HCT116 (cell line): Measurements from ENCODE around the gene MSMB. TPM values are rescaled to one million over a fixed set of nuclear protein-coding genes. Genes with fewer than 3 reads are reported as not detected.

ENCODE experiments used
- ATAC-seq: fragments of 200-7000 bp; cut with Tn5 transposase; 2 replicates; pipeline ENCODE4 v1.9.1; 2020; ENCODE audit warnings: mild to moderate bottlenecking, moderate library complexity
- BruUV-seq: library from RNA; stranded (reverse); fragments of 400-500 nt; replicated peaks from 2 replicates; lab custom pipeline; 2021; lab: Mats Ljungman, UMichigan
- CTCF ChIA-PET: fragments of 300-600 bp; sonication (Branson Sonifier 250); formaldehyde crosslinking; loops from one replicate; lab custom pipeline; 2021; ENCODE audit warnings: antibody characterized with exemption; lab: Charles Lee
- POLR2A ChIA-PET: fragments of 300-600, 350-600 bp; sonication (Branson Sonifier 250); formaldehyde crosslinking; loops from one replicate; lab custom pipeline; 2021; ENCODE audit warnings: antibody characterized with exemption; lab: Charles Lee
- RAD21 ChIA-PET, 2 experiments: fragments of 300-600 bp; sonication (Branson Sonifier 250); formaldehyde crosslinking; loops; one replicate each; lab custom pipeline; 2023; ENCODE audit warnings: low total read pairs in 2 of 2; ENCODE audit not compliant: uncharacterized antibody in 2 of 2, unreplicated experiment in 2 of 2, low non-redundant PET in 1 of 2; lab: Charles Lee
- DNase-seq: peaks from one replicate; pipeline ENCODE4 v3.0.0-alpha.2; 2010; ENCODE audit warnings: low read depth, low spot score
- H2AFZ ChIP-seq: fragments of 200-600 bp; shearing (Covaris generic), sonication (generic); 2 replicates; pipeline ENCODE4 v1.6.1; 2017; ENCODE audit warnings: low read depth, mixed run types, mixed read lengths, antibody characterized with exemption, low read length; ENCODE audit not compliant: poor library complexity, severe bottlenecking
- H3K27ac ChIP-seq: 2 replicates; pipeline ENCODE4 v1.5.1; 2012; ENCODE audit warnings: low read depth, low read length
- H3K27me3 ChIP-seq: fragments of 200-600 bp; sonication (generic); 2 replicates; pipeline ENCODE4 v1.6.1; 2016; ENCODE audit warnings: mixed run types, low read length, mixed read lengths; ENCODE audit not compliant: insufficient read depth
- H3K36me3 ChIP-seq, 2 experiments: fragments of 200-500 bp in 1 of 2; fragments of 200-600 bp in 1 of 2; sonication (Bioruptor generic) in 1 of 2; sonication (generic) in 1 of 2; 2 replicates each; pipeline versions ENCODE4 v1.5.1 to v1.6.1; 2014 to 2016; ENCODE audit warnings: low read length in 2 of 2, inconsistent platforms in 1 of 2, mixed read lengths in 1 of 2, mixed run types in 1 of 2; ENCODE audit not compliant: insufficient read depth in 2 of 2, control insufficient read depth in 1 of 2
- H3K4me1 ChIP-seq, 2 experiments: fragments of 200-600 bp in 1 of 2; sonication (generic) in 1 of 2; 2 replicates each; pipeline versions ENCODE4 v1.5.1 to v1.6.1; 2012 to 2017; ENCODE audit warnings: low read length in 2 of 2, inconsistent platforms in 1 of 2, mild to moderate bottlenecking in 1 of 2, mixed read lengths in 1 of 2, mixed run types in 1 of 2, moderate library complexity in 1 of 2; ENCODE audit not compliant: insufficient read depth in 2 of 2, control insufficient read depth in 1 of 2
- H3K4me2 ChIP-seq: fragments of 200-600 bp; sonication (generic); 2 replicates; pipeline ENCODE4 v1.6.1; 2017; ENCODE audit warnings: mixed run types, low read length, mixed read lengths
- H3K4me3 ChIP-seq, 2 experiments: fragments of 200-600 bp in 1 of 2; sonication (generic) in 1 of 2; replicated peaks in 1 of 2; 2 replicates each; pipeline ENCODE4 v1.5.1; 2011 to 2016; ENCODE audit warnings: low read length in 2 of 2, control low read depth in 1 of 2, low read depth in 1 of 2, mild to moderate bottlenecking in 1 of 2, mixed read lengths in 1 of 2, mixed run types in 1 of 2
- H3K79me2 ChIP-seq: fragments of 200-600 bp; sonication (generic); 2 replicates; pipeline ENCODE4 v1.6.1; 2017; ENCODE audit warnings: mild to moderate bottlenecking, mixed run types, low read length, moderate library complexity, mixed read lengths; ENCODE audit not compliant: insufficient read depth
- H3K9ac ChIP-seq: fragments of 200-600 bp; sonication (generic); 2 replicates; pipeline ENCODE4 v1.6.1; 2016; ENCODE audit warnings: low read length, mixed read lengths
- H3K9me2 ChIP-seq: fragments of 200-600 bp; sonication (generic), shearing (Covaris generic); 2 replicates; pipeline ENCODE4 v1.6.1; 2017; ENCODE audit warnings: mixed run types, mild to moderate bottlenecking, moderate library complexity; ENCODE audit not compliant: insufficient read depth
- H3K9me3 ChIP-seq, 2 experiments: fragments of 200-500 bp in 1 of 2; fragments of 200-600 bp in 1 of 2; sonication (Bioruptor generic) in 1 of 2; sonication (generic) in 1 of 2; 2 replicates each; pipeline ENCODE4 v1.6.1; 2014 to 2017; ENCODE audit warnings: low read length in 2 of 2, mixed read lengths in 2 of 2, inconsistent platforms in 1 of 2, low read depth in 1 of 2, mild to moderate bottlenecking in 1 of 2, mixed run types in 1 of 2, moderate library complexity in 1 of 2; ENCODE audit not compliant: control insufficient read depth in 1 of 2, insufficient read depth in 1 of 2
- H4K20me1 ChIP-seq: fragments of 200-600 bp; sonication (generic), shearing (Covaris generic); 2 replicates; pipeline ENCODE4 v1.6.1; 2017; ENCODE audit warnings: mixed run types, mild to moderate bottlenecking, moderate library complexity; ENCODE audit not compliant: insufficient read depth
- ATF3 ChIP-seq: IDR thresholded peaks from 2 replicates; pipeline ENCODE4 v1.6.1; 2012
- CEBPB ChIP-seq: IDR thresholded peaks from 2 replicates; pipeline ENCODE4 v1.6.1; 2012; ENCODE audit warnings: low read depth
- ELF1 ChIP-seq: IDR thresholded peaks from 2 replicates; pipeline ENCODE4 v1.6.1; 2012; ENCODE audit warnings: low read depth, borderline replicate concordance
- EZH2 ChIP-seq: fragments of 200-600 bp; sonication (generic); IDR thresholded peaks from 2 replicates; pipeline ENCODE4 v1.6.1; 2017; ENCODE audit warnings: antibody characterized with exemption, mixed run types
- EZH2phosphoT487 ChIP-seq: fragments of 200-600 bp; IDR thresholded peaks from 2 replicates; pipeline ENCODE4 v1.6.1; 2018; ENCODE audit warnings: antibody characterized with exemption, borderline replicate concordance
- FOSL1 ChIP-seq: IDR thresholded peaks from 2 replicates; pipeline ENCODE4 v1.6.1; 2012; ENCODE audit warnings: low read depth
- JUND ChIP-seq: IDR thresholded peaks from 2 replicates; pipeline ENCODE4 v1.6.1; 2012
- POLR2A ChIP-seq: IDR thresholded peaks from 2 replicates; pipeline ENCODE4 v1.7.0; 2011; ENCODE audit warnings: borderline replicate concordance; ENCODE audit not compliant: insufficient read depth, insufficient read length; ENCODE audit errors: extremely low read depth
- POLR2AphosphoS5 ChIP-seq: IDR thresholded peaks from 2 replicates; pipeline ENCODE4 v1.6.1; 2011; ENCODE audit warnings: mild to moderate bottlenecking, low read depth, low read length, moderate library complexity
- RAD21 ChIP-seq: IDR thresholded peaks from 2 replicates; pipeline ENCODE4 v1.6.1; 2012; ENCODE audit warnings: low read depth, mild to moderate bottlenecking
- SRF ChIP-seq: IDR thresholded peaks from 2 replicates; pipeline ENCODE4 v1.6.1; 2012; ENCODE audit warnings: low read depth
- TCF7L2 ChIP-seq: IDR thresholded peaks from 2 replicates; pipeline ENCODE4 v1.7.0; 2011; ENCODE audit warnings: borderline replicate concordance, inconsistent platforms; ENCODE audit not compliant: insufficient read depth, insufficient read length; ENCODE audit errors: extremely low read depth
- ZFX ChIP-seq: fragments of 450-650 bp; IDR thresholded peaks from 2 replicates; pipeline ENCODE4 v1.6.1; 2017
- ZNF274 ChIP-seq: fragments of 200-500 bp; sonication (Bioruptor generic); IDR thresholded peaks from 2 replicates; pipeline ENCODE4 v1.6.1; 2014; ENCODE audit warnings: mild to moderate bottlenecking, low read depth, low read length, inconsistent platforms
- intact Hi-C: fragments of 100-400 bp; cut with micrococcal nuclease; formaldehyde crosslinking; loops from 2 replicates; pipeline ENCODE4 v1.10.0; 2022
- total RNA-seq: library from RNA; stranded (reverse); gene quantifications from one replicate; pipeline ENCODE4 v1.2.1, GENCODE V29; 2021; ENCODE audit not compliant: unreplicated experiment
- TF ChIP-seq, protein P1 (sequence below): IDR thresholded peaks from 2 replicates; pipeline ENCODE4 v1.6.1; 2011; ENCODE audit warnings: mild to moderate bottlenecking, low read length, moderate library complexity; ENCODE audit not compliant: insufficient replicate concordance; ENCODE audit errors: extremely low read depth
- TF ChIP-seq, protein P2 (sequence below): IDR thresholded peaks from 2 replicates; pipeline ENCODE4 v1.6.1; 2012

The MSMB gene
- total RNA-seq, 1 experiment from 2014 or later: not detected

GRCh38 chr10:46077731-46078413, 31.8 kb upstream of the MSMB start:
- no TSS peak for BruUV-seq
- no peak overlapping the region for H3K4me2 ChIP-seq
- H3K9me2 ChIP-seq: no peaks in the 10 kb centered on the region
- no peaks in the 10 kb centered on the region for H3K36me3 ChIP-seq
- intact Hi-C loops: no loop called here
- no peak overlapping the region for H3K9ac ChIP-seq
- no peaks in the 10 kb centered on the region for H3K9me3 ChIP-seq
- no peaks in the 10 kb centered on the region for H3K79me2 ChIP-seq
- no peak overlapping the region for H3K27ac ChIP-seq
- no peaks in the 10 kb centered on the region for H4K20me1 ChIP-seq
- ChIA-PET CTCF (no interaction called here), RAD21 (no interaction called here), POLR2A (no interaction called here)
- no peaks in the 10 kb centered on the region for H3K27me3 ChIP-seq
- no peak overlapping the region for H2AFZ ChIP-seq
- H3K4me1 ChIP-seq: no peaks in the 10 kb centered on the region
- TF ChIP-seq POLR2A: no peak
- no peak for TF ChIP-seq FOSL1
- TF ChIP-seq SRF: no peak
- no peak for TF ChIP-seq POLR2AphosphoS5
- TF ChIP-seq, protein P1, sequence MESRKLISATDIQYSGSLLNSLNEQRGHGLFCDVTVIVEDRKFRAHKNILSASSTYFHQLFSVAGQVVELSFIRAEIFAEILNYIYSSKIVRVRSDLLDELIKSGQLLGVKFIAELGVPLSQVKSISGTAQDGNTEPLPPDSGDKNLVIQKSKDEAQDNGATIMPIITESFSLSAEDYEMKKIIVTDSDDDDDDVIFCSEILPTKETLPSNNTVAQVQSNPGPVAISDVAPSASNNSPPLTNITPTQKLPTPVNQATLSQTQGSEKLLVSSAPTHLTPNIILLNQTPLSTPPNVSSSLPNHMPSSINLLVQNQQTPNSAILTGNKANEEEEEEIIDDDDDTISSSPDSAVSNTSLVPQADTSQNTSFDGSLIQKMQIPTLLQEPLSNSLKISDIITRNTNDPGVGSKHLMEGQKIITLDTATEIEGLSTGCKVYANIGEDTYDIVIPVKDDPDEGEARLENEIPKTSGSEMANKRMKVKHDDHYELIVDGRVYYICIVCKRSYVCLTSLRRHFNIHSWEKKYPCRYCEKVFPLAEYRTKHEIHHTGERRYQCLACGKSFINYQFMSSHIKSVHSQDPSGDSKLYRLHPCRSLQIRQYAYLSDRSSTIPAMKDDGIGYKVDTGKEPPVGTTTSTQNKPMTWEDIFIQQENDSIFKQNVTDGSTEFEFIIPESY: no peak
- no peak for TF ChIP-seq RAD21
- no peak for TF ChIP-seq ELF1
- TF ChIP-seq TCF7L2: no peak
- no peak for TF ChIP-seq ZNF274
- TF ChIP-seq CEBPB: no peak
- TF ChIP-seq, protein P2, sequence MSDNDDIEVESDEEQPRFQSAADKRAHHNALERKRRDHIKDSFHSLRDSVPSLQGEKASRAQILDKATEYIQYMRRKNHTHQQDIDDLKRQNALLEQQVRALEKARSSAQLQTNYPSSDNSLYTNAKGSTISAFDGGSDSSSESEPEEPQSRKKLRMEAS: no peak
- no peak for TF ChIP-seq ZFX
- no peak for TF ChIP-seq EZH2
- no peak for TF ChIP-seq EZH2phosphoT487
- no peak for TF ChIP-seq JUND
- TF ChIP-seq ATF3: no peak
- no peak overlapping the region for H3K4me3 ChIP-seq
- DNase-seq (no peak), ATAC-seq (no peak)
